PC-3 (cell line): ENCODE results near the gene CD320. TPM values are rescaled to one million over a fixed set of nuclear protein-coding genes. Genes with fewer than 3 reads are reported as not detected.

ENCODE experiments used
- ATAC-seq: fragments of 200-7000 bp; cut with Tn5 transposase; 2 replicates; pipeline ENCODE4 v1.9.1; 2020; ENCODE audit warnings: mild to moderate bottlenecking, moderate library complexity
- BruUV-seq: library from RNA; stranded (reverse); fragments of 400-500 nt; replicated peaks from 2 replicates; lab custom pipeline; 2021; lab: Mats Ljungman, UMichigan
- CTCF ChIA-PET: fragments of 300-600 bp; sonication (Branson Sonifier 250); formaldehyde crosslinking; loops from one replicate; lab custom pipeline; 2022; ENCODE audit warnings: antibody characterized with exemption; lab: Charles Lee
- POLR2A ChIA-PET: fragments of 300-600 bp; sonication (Branson Sonifier 250); formaldehyde crosslinking; loops from one replicate; lab custom pipeline; 2022; ENCODE audit warnings: antibody characterized with exemption; ENCODE audit not compliant: unreplicated experiment; lab: Charles Lee
- DNase-seq: peaks from one replicate; pipeline ENCODE4 v3.0.0-alpha.2; 2015
- H2AFZ ChIP-seq: fragments of 300-600 bp; sonication (generic); 2 replicates; pipeline ENCODE4 v1.6.0; 2016; ENCODE audit warnings: antibody characterized with exemption, low read length
- H3F3A ChIP-seq: fragments of 300-600 bp; sonication (generic); one replicate; pipeline ENCODE4 v1.6.0; 2017; ENCODE audit warnings: antibody characterized with exemption, low read length, control low read depth, mild to moderate bottlenecking; ENCODE audit not compliant: unreplicated experiment
- H3K27ac ChIP-seq: fragments of 300-600 bp; sonication (generic); 2 replicates; pipeline ENCODE4 v1.5.1; 2016; ENCODE audit warnings: mild to moderate bottlenecking, low read length
- H3K27me3 ChIP-seq: fragments of 300-600 bp; sonication (generic); 2 replicates; pipeline ENCODE4 v1.6.1; 2016; ENCODE audit warnings: low read length, mixed read lengths
- H3K36me3 ChIP-seq: fragments of 300-600 bp; sonication (generic); 2 replicates; pipeline ENCODE4 v1.6.1; 2016; ENCODE audit warnings: low read depth, mixed run types, low read length, mixed read lengths
- H3K4me1 ChIP-seq: fragments of 300-600 bp; sonication (generic); 2 replicates; pipeline ENCODE4 v1.5.1; 2016; ENCODE audit warnings: low read length; ENCODE audit not compliant: insufficient read depth
- H3K4me2 ChIP-seq: fragments of 300-600 bp; sonication (generic); 2 replicates; pipeline ENCODE4 v1.6.0; 2016; ENCODE audit warnings: low read length
- H3K4me3 ChIP-seq: fragments of 300-600 bp; sonication (generic); 2 replicates; pipeline ENCODE4 v1.5.1; 2016; ENCODE audit warnings: mild to moderate bottlenecking, low read length, mixed read lengths
- H3K79me2 ChIP-seq: fragments of 300-600 bp; sonication (generic); 2 replicates; pipeline ENCODE4 v1.6.1; 2017; ENCODE audit warnings: low read length, mixed read lengths
- H3K9ac ChIP-seq: fragments of 300-600 bp; sonication (generic); 2 replicates; pipeline ENCODE4 v1.6.0; 2016; ENCODE audit warnings: mild to moderate bottlenecking, low read length
- H3K9me2 ChIP-seq: fragments of 300-600 bp; sonication (generic); replicated peaks from 2 replicates; pipeline ENCODE4 v1.6.1; 2016; ENCODE audit warnings: mixed run types, low read length, mixed read lengths
- H3K9me3 ChIP-seq: fragments of 300-600 bp; sonication (generic); 2 replicates; pipeline ENCODE4 v1.6.1; 2016; ENCODE audit warnings: low read length, mixed read lengths
- H4K20me1 ChIP-seq: fragments of 300-600 bp; sonication (generic); 2 replicates; pipeline ENCODE4 v1.6.1; 2016; ENCODE audit warnings: low read length, mixed read lengths
- EZH2 ChIP-seq: fragments of 300-600 bp; sonication (generic); IDR thresholded peaks from one replicate; pipeline ENCODE4 v1.6.1; 2017; ENCODE audit warnings: antibody characterized with exemption, mild to moderate bottlenecking, low read length; ENCODE audit not compliant: unreplicated experiment
- EZH2phosphoT487 ChIP-seq: fragments of 300-600 bp; sonication (generic); IDR thresholded peaks from 2 replicates; pipeline ENCODE4 v1.6.1; 2018; ENCODE audit warnings: mild to moderate bottlenecking, antibody characterized with exemption, low read length, borderline replicate concordance
- intact Hi-C: fragments of 100-400 bp; cut with micrococcal nuclease; formaldehyde crosslinking; loops from 2 replicates; pipeline ENCODE4 v1.9.0; 2023
- total RNA-seq: library from RNA; depleted of rRNA; stranded (reverse); fragments of >200 nt; gene quantifications from 2 replicates; pipeline ENCODE4 v1.2.3, GENCODE V29; 2014
- TF ChIP-seq, protein P1 (sequence below): fragments of 300-600 bp; sonication (generic); conservative IDR thresholded peaks from 2 replicates; pipeline ENCODE4 v1.5.1; 2017; ENCODE audit warnings: antibody characterized with exemption, low read depth, mild to moderate bottlenecking, low read length

Gene CD320
- total RNA-seq, 1 experiment from 2014 or later = 221 TPM

DNA sequence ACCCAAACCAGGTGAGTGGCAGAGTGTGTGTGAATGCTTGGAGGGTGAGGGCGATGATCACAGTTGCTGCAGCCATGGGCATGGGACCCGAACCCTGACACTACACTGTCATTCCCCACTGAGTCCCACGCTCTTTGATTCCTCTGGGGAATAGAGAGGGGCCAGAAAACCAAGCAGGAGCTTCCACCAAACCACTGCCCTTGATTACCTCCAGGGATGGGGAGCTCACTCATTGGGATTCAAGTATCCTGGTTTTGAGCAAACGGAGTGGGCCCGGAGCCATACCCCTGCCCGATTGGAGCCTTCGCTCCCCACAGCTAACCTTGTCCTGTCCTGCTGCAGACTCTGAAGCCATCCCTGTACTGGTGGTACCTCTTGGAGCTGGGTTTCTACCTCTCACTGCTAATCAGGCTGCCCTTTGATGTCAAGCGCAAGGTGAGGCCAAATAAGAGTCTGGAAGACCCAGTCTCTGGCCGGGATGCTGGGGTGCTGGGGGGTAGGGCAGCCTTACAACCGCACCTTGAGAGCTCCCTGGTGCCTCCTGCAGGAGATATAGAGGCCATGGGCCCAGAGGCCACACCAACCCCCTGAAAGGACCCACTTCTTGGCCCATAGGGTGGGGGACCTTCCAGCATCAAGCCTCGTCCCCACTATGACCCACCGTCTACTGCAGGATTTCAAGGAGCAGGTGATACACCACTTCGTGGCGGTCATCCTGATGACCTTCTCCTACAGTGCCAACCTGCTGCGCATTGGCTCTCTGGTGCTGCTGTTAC, 51.7 kb downstream of the CD320 start:
- no TSS peak for BruUV-seq
- Histone ChIP-seq H3K36me3 (no peaks in the 10 kb centered on the region), H3K4me1 (no peaks in the 10 kb centered on the region), H2AFZ (no peak overlapping the region), H3K27ac (no peak overlapping the region), H3F3A (no peaks in the 10 kb centered on the region), H3K79me2 (no peaks in the 10 kb centered on the region), H3K9me2 (no peaks in the 10 kb centered on the region), H3K27me3 (no peaks in the 10 kb centered on the region), H3K4me3 (no peak overlapping the region), H3K4me2 (no peak overlapping the region), H4K20me1 (no peaks in the 10 kb centered on the region), H3K9ac (no peak overlapping the region), H3K9me3 (no peaks in the 10 kb centered on the region)
- no peak for DNase-seq
- intact Hi-C loops = no loop called here
- no peak for ATAC-seq
- TF ChIP-seq EZH2 (no peak), EZH2phosphoT487 (no peak)
- TF ChIP-seq, protein P1, sequence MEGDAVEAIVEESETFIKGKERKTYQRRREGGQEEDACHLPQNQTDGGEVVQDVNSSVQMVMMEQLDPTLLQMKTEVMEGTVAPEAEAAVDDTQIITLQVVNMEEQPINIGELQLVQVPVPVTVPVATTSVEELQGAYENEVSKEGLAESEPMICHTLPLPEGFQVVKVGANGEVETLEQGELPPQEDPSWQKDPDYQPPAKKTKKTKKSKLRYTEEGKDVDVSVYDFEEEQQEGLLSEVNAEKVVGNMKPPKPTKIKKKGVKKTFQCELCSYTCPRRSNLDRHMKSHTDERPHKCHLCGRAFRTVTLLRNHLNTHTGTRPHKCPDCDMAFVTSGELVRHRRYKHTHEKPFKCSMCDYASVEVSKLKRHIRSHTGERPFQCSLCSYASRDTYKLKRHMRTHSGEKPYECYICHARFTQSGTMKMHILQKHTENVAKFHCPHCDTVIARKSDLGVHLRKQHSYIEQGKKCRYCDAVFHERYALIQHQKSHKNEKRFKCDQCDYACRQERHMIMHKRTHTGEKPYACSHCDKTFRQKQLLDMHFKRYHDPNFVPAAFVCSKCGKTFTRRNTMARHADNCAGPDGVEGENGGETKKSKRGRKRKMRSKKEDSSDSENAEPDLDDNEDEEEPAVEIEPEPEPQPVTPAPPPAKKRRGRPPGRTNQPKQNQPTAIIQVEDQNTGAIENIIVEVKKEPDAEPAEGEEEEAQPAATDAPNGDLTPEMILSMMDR = no peak
- POLR2A ChIA-PET = no interaction called here
- CTCF ChIA-PET = no interaction called here

DNA sequence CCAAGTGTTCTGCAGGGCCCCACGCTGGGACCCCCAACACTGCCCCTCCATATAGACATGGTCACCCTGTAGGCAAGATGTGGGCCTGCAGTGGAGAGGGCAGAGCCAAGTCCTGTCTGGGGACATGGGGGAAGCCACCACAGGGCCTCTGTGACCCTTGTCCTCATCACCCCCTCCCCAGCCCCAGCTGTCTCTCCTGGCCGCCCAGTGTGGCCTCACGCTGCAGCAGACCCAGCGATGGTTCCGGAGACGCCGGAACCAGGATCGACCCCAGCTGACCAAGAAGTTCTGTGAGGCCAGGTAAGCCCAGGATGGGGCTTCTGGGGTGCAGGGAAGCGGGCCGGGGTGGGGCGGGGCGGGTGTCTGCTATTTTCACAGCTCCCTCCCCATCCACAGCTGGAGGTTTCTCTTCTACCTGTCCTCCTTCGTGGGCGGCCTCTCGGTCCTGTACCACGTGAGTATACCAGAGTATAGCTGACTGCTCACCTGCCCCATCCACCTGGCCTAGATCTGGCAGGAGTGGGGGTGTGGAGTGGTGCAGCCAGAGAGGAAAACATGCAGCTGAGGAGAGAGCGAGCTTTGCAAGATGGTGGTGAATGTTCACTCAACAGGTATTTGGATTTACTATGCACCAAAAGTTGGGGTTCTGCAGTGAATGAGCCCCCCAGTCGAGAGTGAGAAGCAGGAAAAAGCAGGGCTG, 52.6 kb downstream of the CD320 start:
- no TSS peak for BruUV-seq
- ChIA-PET POLR2A (no interaction called here), CTCF (no interaction called here)
- Histone ChIP-seq H3K9me2 (no peaks in the 10 kb centered on the region), H3K36me3 (no peaks in the 10 kb centered on the region), H3K79me2 (no peaks in the 10 kb centered on the region), H3K4me3 (no peak overlapping the region), H2AFZ (no peak overlapping the region), H3K27ac (no peak overlapping the region), H4K20me1 (no peaks in the 10 kb centered on the region), H3K9me3 (no peaks in the 10 kb centered on the region), H3F3A (no peaks in the 10 kb centered on the region), H3K27me3 (no peaks in the 10 kb centered on the region), H3K4me1 (no peaks in the 10 kb centered on the region), H3K9ac (no peak overlapping the region), H3K4me2 (no peak overlapping the region)
- TF ChIP-seq EZH2phosphoT487 (no peak), EZH2 (no peak)
- TF ChIP-seq, protein P1 = no peak
- DNase-seq = no peak
- intact Hi-C loops = no loop called here
- no peak for ATAC-seq
